Trophoblast cell (in vitro differentiated cells and primary cell): Measurements from ENCODE around the gene HIVEP1.

Experiments
- DNase-seq, 2 donors: peaks; one replicate each; pipeline ENCODE4 v3.0.0-alpha.2; 2016
- H2AFZ ChIP-seq: 2 replicates; pipeline ENCODE4 v1.6.1; 2013; ENCODE audit warnings: low read length, moderate library complexity, mild to moderate bottlenecking; ENCODE audit not compliant: insufficient read depth, poor library complexity
- H2AK5ac ChIP-seq: 2 replicates; pipeline ENCODE4 v1.6.1; 2013; ENCODE audit warnings: mild to moderate bottlenecking, low read length
- H2BK120ac ChIP-seq: 2 replicates; pipeline ENCODE4 v1.6.1; 2013; ENCODE audit warnings: low read length, mild to moderate bottlenecking, moderate library complexity; ENCODE audit not compliant: insufficient read depth, poor library complexity
- H2BK12ac ChIP-seq: 2 replicates; pipeline ENCODE4 v1.6.1; 2013; ENCODE audit warnings: mild to moderate bottlenecking, low read length, moderate library complexity
- H2BK5ac ChIP-seq: 2 replicates; pipeline ENCODE4 v1.6.1; 2013; ENCODE audit warnings: low read length, low read depth, moderate library complexity, mild to moderate bottlenecking; ENCODE audit not compliant: poor library complexity
- H3K14ac ChIP-seq: 2 replicates; pipeline ENCODE4 v1.6.1; 2013; ENCODE audit warnings: mild to moderate bottlenecking, low read length
- H3K18ac ChIP-seq: 2 replicates; pipeline ENCODE4 v1.6.1; 2013; ENCODE audit warnings: mild to moderate bottlenecking, low read length
- H3K23ac ChIP-seq: 2 replicates; pipeline ENCODE4 v1.6.1; 2013; ENCODE audit warnings: low read length
- H3K27ac ChIP-seq: 2 replicates; pipeline ENCODE4 v1.5.1; 2013; ENCODE audit warnings: low read depth, mild to moderate bottlenecking, inconsistent platforms, low read length, moderate library complexity
- H3K27me3 ChIP-seq: 2 replicates; pipeline ENCODE4 v1.6.1; 2013; ENCODE audit warnings: inconsistent platforms, mild to moderate bottlenecking, low read length, moderate library complexity; ENCODE audit not compliant: insufficient read depth
- H3K36me3 ChIP-seq, 2 experiments: 1 replicate in 1 of 2; 2 replicates in 1 of 2; pipeline ENCODE4 v1.6.1; 2013; ENCODE audit warnings: low read length in 2 of 2, mild to moderate bottlenecking in 2 of 2, moderate library complexity in 1 of 2; ENCODE audit not compliant: insufficient read depth in 2 of 2, control insufficient read depth in 1 of 2
- H3K4ac ChIP-seq: 2 replicates; pipeline ENCODE4 v1.6.1; 2013; ENCODE audit warnings: low read depth, mild to moderate bottlenecking, low read length, moderate library complexity
- H3K4me1 ChIP-seq, 2 experiments: 1 replicate in 1 of 2; 2 replicates in 1 of 2; pipeline ENCODE4 v1.6.1; 2013; ENCODE audit warnings: low read length in 2 of 2, mild to moderate bottlenecking in 2 of 2, moderate library complexity in 1 of 2; ENCODE audit not compliant: insufficient read depth in 2 of 2, control insufficient read depth in 1 of 2
- H3K4me2 ChIP-seq: 2 replicates; pipeline ENCODE4 v1.6.1; 2013; ENCODE audit warnings: inconsistent platforms, mild to moderate bottlenecking, low read length, moderate library complexity
- H3K4me3 ChIP-seq: 2 replicates; pipeline ENCODE4 v1.5.1; 2013; ENCODE audit warnings: mild to moderate bottlenecking, low read depth, low read length, inconsistent platforms
- H3K79me1 ChIP-seq: one replicate; pipeline ENCODE4 v1.6.1; 2013; ENCODE audit warnings: low read length
- H3K79me2 ChIP-seq: 2 replicates; pipeline ENCODE4 v1.6.1; 2013; ENCODE audit warnings: low read length, mild to moderate bottlenecking; ENCODE audit not compliant: control insufficient read depth, insufficient read depth, poor library complexity
- H3K9ac ChIP-seq: 2 replicates; pipeline ENCODE4 v1.6.1; 2013; ENCODE audit warnings: mild to moderate bottlenecking, low read length
- H3K9me3 ChIP-seq: 2 replicates; pipeline ENCODE4 v1.6.1; 2013; ENCODE audit warnings: low read depth, mild to moderate bottlenecking, control low read depth, inconsistent platforms, low read length; ENCODE audit not compliant: insufficient read depth
- H4K12ac ChIP-seq: 2 replicates; pipeline ENCODE4 v1.6.1; 2013; ENCODE audit warnings: low read depth, mild to moderate bottlenecking, low read length, moderate library complexity
- H4K8ac ChIP-seq: 2 replicates; pipeline ENCODE4 v1.6.1; 2013; ENCODE audit warnings: low read depth, mild to moderate bottlenecking, low read length, moderate library complexity
- H4K91ac ChIP-seq: one replicate; pipeline ENCODE4 v1.6.1; 2013; ENCODE audit warnings: low read depth, mild to moderate bottlenecking, low read length, moderate library complexity
- WGBS: extraction: QIAGEN DNeasy Blood & Tissue Kit; methylation state at CpG from one replicate; pipeline ENCODE4 v1.1.7; 2013; ENCODE audit warnings: missing lambda C conversion rate; ENCODE audit not compliant: insufficient read length, insufficient coverage; ENCODE audit errors: extremely low coverage; 5-methylcytosine and 5-hydroxymethylcytosine counted together

Gene HIVEP1

DNA sequence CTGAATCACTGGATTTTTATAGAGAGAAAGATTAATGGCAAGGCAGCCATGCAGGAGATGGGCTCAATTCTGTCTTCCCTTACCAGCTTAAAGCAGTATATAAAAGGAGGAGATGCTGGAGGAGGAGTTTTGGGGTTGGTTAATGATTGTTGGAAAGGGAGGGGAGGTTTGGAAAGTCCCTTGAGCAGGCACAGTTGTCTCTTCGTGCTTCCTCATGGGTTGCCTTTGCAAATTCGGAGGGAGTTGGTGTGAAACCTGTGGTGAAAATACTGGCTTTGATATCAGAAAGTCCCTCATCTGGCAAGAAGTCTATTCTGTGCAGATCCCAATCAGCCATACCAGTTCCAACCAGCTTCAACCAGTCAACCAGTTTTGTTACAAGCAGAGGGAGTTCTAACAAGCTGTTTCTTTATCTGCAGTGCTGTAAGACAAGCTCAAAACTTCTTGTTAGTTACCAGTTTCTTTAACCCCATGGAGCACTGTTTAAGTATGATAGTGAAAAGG lies 107.0 kb downstream of the HIVEP1 start:
- no peak overlapping the region for H3K23ac ChIP-seq

GRCh38 chr6:12125396-12125795 lies 113.3 kb downstream of the HIVEP1 start:
- Histone ChIP-seq H2AFZ (no peak overlapping the region), H3K4me2 (no peak overlapping the region), H3K4me1 (no peaks in the 10 kb centered on the region), H2BK12ac (no peak overlapping the region), H3K27ac (no peak overlapping the region), H3K14ac (no peak overlapping the region), H3K9ac (no peak overlapping the region), H3K18ac (no peak overlapping the region), H3K27me3 (no peaks in the 10 kb centered on the region), H3K4me3 (no peak overlapping the region), H3K4ac (no peak overlapping the region), H3K36me3 (peaks cover 15 to 28% of the 10 kb centered on the region in 2 experiments), H3K9me3 (no peaks in the 10 kb centered on the region), H2AK5ac (no peak overlapping the region), H2BK5ac (no peak overlapping the region), H4K91ac (no peak overlapping the region), H2BK120ac (no peak overlapping the region), H4K12ac (no peak overlapping the region), H3K79me1 (no peaks in the 10 kb centered on the region), H4K8ac (no peak overlapping the region), H3K79me2 (no peaks in the 10 kb centered on the region), H3K23ac (no peak overlapping the region)
- no peak for DNase-seq
- no CpG with 5 or more reads among the region's 4 CpGs for WGBS

More for the DNA sequence above, 107.0 kb downstream of the HIVEP1 start:
- Histone ChIP-seq H3K27me3 (no peaks in the 10 kb centered on the region), H2AFZ (no peak overlapping the region), H3K4me3 (no peak overlapping the region), H3K27ac (no peak overlapping the region), H4K91ac (no peak overlapping the region), H3K4ac (no peak overlapping the region), H4K8ac (no peak overlapping the region), H3K4me1 (no peaks in the 10 kb centered on the region), H3K79me2 (no peaks in the 10 kb centered on the region), H2AK5ac (no peak overlapping the region), H3K4me2 (no peak overlapping the region), H4K12ac (no peak overlapping the region), H2BK120ac (no peak overlapping the region), H3K79me1 (no peaks in the 10 kb centered on the region), H2BK5ac (no peak overlapping the region), H3K18ac (no peak overlapping the region), H3K14ac (no peak overlapping the region), H2BK12ac (no peak overlapping the region), H3K9ac (no peak overlapping the region), H3K9me3 (no peaks in the 10 kb centered on the region), H3K36me3 (peaks cover 13 to 23% of the 10 kb centered on the region in 2 experiments)
- no peak for DNase-seq
- WGBS: no CpG with 5 or more reads among the region's 2 CpGs

DNA sequence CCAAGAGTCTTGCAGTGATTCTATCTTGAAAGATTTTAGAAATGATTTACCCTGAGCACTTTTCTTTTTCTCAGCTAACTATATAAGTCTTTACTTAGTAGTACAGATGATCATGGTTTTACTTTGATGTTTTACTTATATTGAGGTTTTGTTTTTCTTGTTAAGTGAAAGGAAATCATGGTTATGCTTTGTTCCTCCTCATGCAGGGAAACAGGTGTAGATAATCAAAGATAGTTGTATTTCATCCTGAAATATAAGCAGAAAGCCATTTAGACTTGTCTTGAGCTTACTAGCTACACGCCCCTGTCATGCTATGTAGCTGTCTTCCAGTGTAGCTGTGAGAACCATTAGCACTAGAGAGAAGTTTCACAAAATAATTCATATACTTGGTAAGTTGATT lies 113.9 kb downstream of the HIVEP1 start:
- Histone ChIP-seq H3K23ac (no peak overlapping the region), H2BK120ac (no peak overlapping the region), H2AK5ac (no peak overlapping the region), H4K91ac (no peak overlapping the region), H2BK12ac (no peak overlapping the region), H3K79me2 (no peaks in the 10 kb centered on the region), H2AFZ (no peak overlapping the region), H2BK5ac (no peak overlapping the region), H3K36me3 (peaks cover 14 to 22% of the 10 kb centered on the region in 2 experiments), H3K4ac (no peak overlapping the region), H3K9me3 (no peaks in the 10 kb centered on the region), H3K4me2 (no peak overlapping the region), H3K4me3 (no peak overlapping the region), H3K14ac (no peak overlapping the region), H3K27me3 (no peaks in the 10 kb centered on the region), H4K12ac (no peak overlapping the region), H4K8ac (no peak overlapping the region), H3K27ac (no peak overlapping the region), H3K4me1 (no peaks in the 10 kb centered on the region), H3K18ac (no peak overlapping the region), H3K9ac (no peak overlapping the region), H3K79me1 (no peaks in the 10 kb centered on the region)
- no CpG with 5 or more reads among the region's 1 CpG for WGBS
- no peak for DNase-seq

- no peaks in the 10 kb centered on the region for H3K4me1 ChIP-seq
- H3K4me3 ChIP-seq: no peak overlapping the region
- H3K79me1 ChIP-seq: no peaks in the 10 kb centered on the region
- H3K9me3 ChIP-seq: no peaks in the 10 kb centered on the region
- H3K36me3 ChIP-seq: peaks cover 2 to 8% of the 10 kb centered on the region in 2 experiments
- H3K23ac ChIP-seq: no peak overlapping the region
- no peak overlapping the region for H3K4me2 ChIP-seq
- no peak overlapping the region for H3K4ac ChIP-seq
- no peak overlapping the region for H2AK5ac ChIP-seq
- no peak overlapping the region for H3K18ac ChIP-seq
- H3K27me3 ChIP-seq: no peaks in the 10 kb centered on the region
- no peak overlapping the region for H3K14ac ChIP-seq
- H3K79me2 ChIP-seq: no peaks in the 10 kb centered on the region
- H2BK120ac ChIP-seq: no peak overlapping the region
- no CpG with 5 or more reads among the region's 1 CpG for WGBS
- H4K8ac ChIP-seq: no peak overlapping the region
- H3K9ac ChIP-seq: no peak overlapping the region
- no peak overlapping the region for H4K91ac ChIP-seq
- H2AFZ ChIP-seq: no peak overlapping the region
- H2BK12ac ChIP-seq: no peak overlapping the region
- DNase-seq: no peak
- no peak overlapping the region for H2BK5ac ChIP-seq
- H4K12ac ChIP-seq: no peak overlapping the region
- no peak overlapping the region for H3K27ac ChIP-seq
Observed at GRCh38 chr6:12129523-12129922, 117.4 kb downstream of the HIVEP1 start.
